ENCODE data around the gene EID3. TPM values are rescaled to one million over a fixed set of nuclear protein-coding genes. Genes with fewer than 3 reads are reported as not detected.

The EID3 gene
- total RNA-seq, 3 donors from 2014 or later (not counting 1 experiment from before 2014, with no cell fraction given): 10.4 to 13.0 (median 12.7) TPM

DNA sequence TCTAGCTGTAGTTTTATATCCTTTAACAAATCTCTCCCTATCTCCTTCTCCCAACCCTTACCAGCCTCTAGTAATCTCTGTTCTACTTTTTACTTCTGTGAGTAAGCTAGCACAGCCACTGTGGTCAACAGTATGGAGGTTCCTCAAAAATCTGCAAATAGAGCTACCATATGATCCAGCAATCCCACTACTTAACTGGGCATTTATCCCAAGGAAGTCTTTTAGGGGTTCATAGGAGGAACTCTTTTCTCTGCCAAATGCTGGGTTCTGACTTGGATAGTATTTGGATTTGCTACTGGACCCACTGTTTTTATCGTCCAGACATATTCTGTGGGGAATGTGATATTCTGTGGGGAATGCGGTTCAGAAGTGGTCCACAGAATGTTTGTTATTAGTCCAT, 41.1 kb downstream of the EID3 start:
- no peak overlapping the region for H3K27ac Mint-ChIP-seq
- ATAC-seq: no peak

GRCh38 chr12:104345234-104346066, 41.9 kb downstream of the EID3 start:
- no peak overlapping the region for H3K4me3 Mint-ChIP-seq
- Histone ChIP-seq H3K36me3 (ENCODE audit: control insufficient read depth, insufficient read depth, low read length) (peaks cover 36% of the 10 kb centered on the region), H3K4me1 (ENCODE audit: control insufficient read depth, insufficient read depth, low read length) (no peaks in the 10 kb centered on the region), H3K9me3 (ENCODE audit: control insufficient read depth, insufficient read depth, low read length) (no peaks in the 10 kb centered on the region), H3K4me3 (ENCODE audit: low read length) (no peak overlapping the region), H3K27me3 (ENCODE audit: control insufficient read depth, insufficient read depth, low read length) (no peaks in the 10 kb centered on the region), H3K27ac (ENCODE audit: low read length) (no peak overlapping the region)
- peaks cover 9% of the 10 kb centered on the region for H3K36me3 Mint-ChIP-seq
- intact Hi-C loops (cut with micrococcal nuclease): no loop called here
- WGBS (ENCODE audit: insufficient coverage): 97% methylated on average over 6 of the region's 7 CpGs
- H3K27ac Mint-ChIP-seq: no peak overlapping the region
- H3K9me3 Mint-ChIP-seq: no peaks in the 10 kb centered on the region
- no peaks in the 10 kb centered on the region for H3K27me3 Mint-ChIP-seq (ENCODE audit: low read depth in 2 of 2)
- H3K4me1 Mint-ChIP-seq: peaks cover 5 to 6% of the 10 kb centered on the region in 2 donors
- TF ChIP-seq, protein P1, sequence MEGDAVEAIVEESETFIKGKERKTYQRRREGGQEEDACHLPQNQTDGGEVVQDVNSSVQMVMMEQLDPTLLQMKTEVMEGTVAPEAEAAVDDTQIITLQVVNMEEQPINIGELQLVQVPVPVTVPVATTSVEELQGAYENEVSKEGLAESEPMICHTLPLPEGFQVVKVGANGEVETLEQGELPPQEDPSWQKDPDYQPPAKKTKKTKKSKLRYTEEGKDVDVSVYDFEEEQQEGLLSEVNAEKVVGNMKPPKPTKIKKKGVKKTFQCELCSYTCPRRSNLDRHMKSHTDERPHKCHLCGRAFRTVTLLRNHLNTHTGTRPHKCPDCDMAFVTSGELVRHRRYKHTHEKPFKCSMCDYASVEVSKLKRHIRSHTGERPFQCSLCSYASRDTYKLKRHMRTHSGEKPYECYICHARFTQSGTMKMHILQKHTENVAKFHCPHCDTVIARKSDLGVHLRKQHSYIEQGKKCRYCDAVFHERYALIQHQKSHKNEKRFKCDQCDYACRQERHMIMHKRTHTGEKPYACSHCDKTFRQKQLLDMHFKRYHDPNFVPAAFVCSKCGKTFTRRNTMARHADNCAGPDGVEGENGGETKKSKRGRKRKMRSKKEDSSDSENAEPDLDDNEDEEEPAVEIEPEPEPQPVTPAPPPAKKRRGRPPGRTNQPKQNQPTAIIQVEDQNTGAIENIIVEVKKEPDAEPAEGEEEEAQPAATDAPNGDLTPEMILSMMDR (IDR thresholded peaks at IDR 0.05): no peak
- no peak for DNase-seq
- no peak for ATAC-seq

More for the DNA sequence above, 41.1 kb downstream of the EID3 start:
- Histone ChIP-seq H3K9me3 (ENCODE audit: control insufficient read depth, insufficient read depth, low read length) (no peaks in the 10 kb centered on the region), H3K4me1 (ENCODE audit: control insufficient read depth, insufficient read depth, low read length) (no peaks in the 10 kb centered on the region), H3K27ac (ENCODE audit: low read length) (no peak overlapping the region), H3K4me3 (ENCODE audit: low read length) (no peak overlapping the region), H3K27me3 (ENCODE audit: control insufficient read depth, insufficient read depth, low read length) (no peaks in the 10 kb centered on the region), H3K36me3 (ENCODE audit: control insufficient read depth, insufficient read depth, low read length) (peaks cover 43% of the 10 kb centered on the region)
- TF ChIP-seq, protein P1 (IDR thresholded peaks at IDR 0.05): no peak
- WGBS (ENCODE audit: insufficient coverage): 91% methylated on average over 2 of the region's 2 CpGs
- Mint-ChIP-seq H3K4me3 (no peak overlapping the region), H3K9me3 (no peaks in the 10 kb centered on the region), H3K36me3 (peaks cover 16% of the 10 kb centered on the region), H3K4me1 (peaks cover 5 to 6% of the 10 kb centered on the region in 2 donors), H3K27me3 (ENCODE audit: low read depth in 2 of 2) (no peaks in the 10 kb centered on the region)
- intact Hi-C loops (cut with micrococcal nuclease): no loop called here
- no peak for DNase-seq

DNA sequence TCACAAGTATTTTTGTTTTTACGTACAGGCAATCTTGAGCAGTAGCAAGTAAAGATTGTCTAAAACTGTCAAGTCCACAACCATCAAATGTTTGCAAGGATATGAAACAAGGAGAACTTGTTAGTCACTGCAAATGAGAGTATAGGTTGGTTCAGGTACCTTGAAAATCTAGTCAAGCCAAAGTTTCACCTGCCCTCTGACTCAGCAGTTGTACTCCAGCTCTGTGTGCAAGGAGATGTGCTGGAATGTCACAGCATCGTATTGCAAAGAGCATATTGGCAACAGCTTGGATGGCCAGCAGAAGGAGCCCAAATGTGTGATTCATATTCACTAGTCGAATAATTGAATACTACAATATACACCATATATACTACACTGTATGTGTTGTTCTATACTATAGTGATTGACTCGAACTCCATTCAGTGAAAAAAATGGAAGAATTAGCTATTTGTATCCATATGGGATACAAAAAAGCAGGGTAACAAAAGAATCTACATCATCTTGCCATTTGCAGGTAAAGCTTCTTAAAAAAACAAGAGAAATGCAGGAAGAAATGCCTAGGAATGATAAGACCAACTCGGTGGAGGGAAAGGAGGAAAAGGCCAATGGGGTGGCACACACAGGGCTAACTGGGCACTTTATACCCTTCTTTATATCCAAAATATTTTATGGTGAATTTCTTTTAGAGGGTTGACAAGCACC, 44.0 kb downstream of the EID3 start:
- no peak overlapping the region for H3K27ac ChIP-seq (ENCODE audit: low read length)
- WGBS (ENCODE audit: insufficient coverage): 81% methylated on average over 3 of the region's 5 CpGs
- ATAC-seq: no peak
- no peaks in the 10 kb centered on the region for H3K4me1 ChIP-seq (ENCODE audit: control insufficient read depth, insufficient read depth, low read length)
- no peaks in the 10 kb centered on the region for H3K27me3 Mint-ChIP-seq (ENCODE audit: low read depth in 2 of 2)
- H3K4me3 ChIP-seq (ENCODE audit: low read length): no peak overlapping the region
- no peaks in the 10 kb centered on the region for H3K9me3 ChIP-seq (ENCODE audit: control insufficient read depth, insufficient read depth, low read length)
- no peaks in the 10 kb centered on the region for H3K27me3 ChIP-seq (ENCODE audit: control insufficient read depth, insufficient read depth, low read length)
- H3K27ac Mint-ChIP-seq: no peak overlapping the region
- intact Hi-C loops (cut with micrococcal nuclease): no loop called here
- H3K4me3 Mint-ChIP-seq: no peak overlapping the region
- no peaks in the 10 kb centered on the region for H3K36me3 Mint-ChIP-seq
- TF ChIP-seq, protein P1 (IDR thresholded peaks at IDR 0.05): no peak
- H3K9me3 Mint-ChIP-seq: no peaks in the 10 kb centered on the region
- H3K36me3 ChIP-seq (ENCODE audit: control insufficient read depth, insufficient read depth, low read length): peaks cover 28% of the 10 kb centered on the region
- H3K4me1 Mint-ChIP-seq: peaks cover 5% of the 10 kb centered on the region in 2 donors
- no peak for DNase-seq

All from natural killer cell (primary cell).